ENCODE results near the gene UCHL3. TPM values are rescaled to one million over a fixed set of nuclear protein-coding genes. Genes with fewer than 3 reads are reported as not detected.

The UCHL3 gene
- total and polyA plus RNA-seq, 2 of the 4 experiments (the other 2 are of a cell fraction) = 63.8 to 68.3 TPM

GRCh38 chr13:75635101-75635827 lies 85.7 kb downstream of the UCHL3 start:
- Histone ChIP-seq H3K18ac (ENCODE audit: low read depth, low read length) (peak overlapping the region; percentile 65), H4K5ac (ENCODE audit: low read depth, low read length) (peak overlapping the region; percentile 93), H2BK5ac (ENCODE audit: low read depth, low read length, poor library complexity, severe bottlenecking) (peak overlapping the region; percentile 94), H4K8ac (ENCODE audit: low read depth in 2 of 2, low read length in 2 of 2) (peak overlapping the region; percentile 85 to 94), H4K91ac (ENCODE audit: insufficient read depth, low read depth, low read length) (peak overlapping the region; percentile 91), H3K4me2 (ENCODE audit: low read depth, low read length) (peak overlapping the region; percentile 86), H3K9ac (ENCODE audit: low read depth, low read length) (peak overlapping the region; percentile 68), H3K27me3 (ENCODE audit: control insufficient read depth, insufficient read depth, low read length) (no peaks in the 10 kb centered on the region), H3K36me3 (ENCODE audit: control insufficient read depth, insufficient read depth, low read length) (no peaks in the 10 kb centered on the region), H3K9me3 (ENCODE audit: control insufficient read depth, insufficient read depth, low read length) (no peaks in the 10 kb centered on the region), H3K27ac (ENCODE audit: insufficient read depth, low read length) (peak overlapping the region; percentile 81), H2AFZ (replicated peaks; ENCODE audit: low read length, poor library complexity) (peak overlapping the region; percentile 77), H2AK5ac (ENCODE audit: low read depth, low read length) (peak overlapping the region; percentile 95), H2BK20ac (ENCODE audit: low read depth, low read length) (peak overlapping the region; percentile 93), H2AK9ac (replicated peaks; ENCODE audit: low read depth, low read length, poor library complexity) (peak overlapping the region; percentile 96), H2BK120ac (ENCODE audit: low read depth, low read length) (peak overlapping the region; percentile 97), H3K14ac (replicated peaks; ENCODE audit: low read depth, low read length) (peak overlapping the region; percentile 85), H4K20me1 (ENCODE audit: insufficient read depth, low read length) (peaks cover 16% of the 10 kb centered on the region; the same call in 1 of the 2 replicates), H3K56ac (ENCODE audit: extremely low read depth, insufficient read depth, low read length) (no peak overlapping the region), H3K79me1 (ENCODE audit: low read depth in 1 of 2, low read length in 2 of 2) (peaks cover 10 to 35% of the 10 kb centered on the region in 2 experiments; a peak in 3 of 4 replicates), H3K9me1 (ENCODE audit: insufficient read depth, low read length) (peaks cover 4% of the 10 kb centered on the region; the same call in 1 of the 2 replicates), H3K23ac (ENCODE audit: low read depth, low read length) (peak overlapping the region; percentile 95), H3K4me1 (ENCODE audit: control insufficient read depth, insufficient read depth, low read length) (peaks cover 15% of the 10 kb centered on the region), H3K4me3 (ENCODE audit: insufficient read depth, low read depth, low read length) (peak overlapping the region; percentile 80), H2BK15ac (ENCODE audit: low read depth, low read length) (peak overlapping the region; percentile 75; the same call in 2 of the 3 replicates), H3K4ac (ENCODE audit: low read depth, low read length) (peak overlapping the region; percentile 97)
- ATAC-seq (ENCODE audit: low read depth) (no peak), DNase-seq (no peak)
- ChIA-PET POLR2A (ENCODE audit: unreplicated experiment) (interaction anchor here (0.5 to 0.6 kb wide), 2 partner anchors 27 to 122 kb away, joined by 4 to 5 read pairs; no protein-coding TSS in a partner anchor), CTCF (no interaction called here)
- intact Hi-C loops (cut with micrococcal nuclease) (no loop called here), dilution Hi-C loops (cut with HindIII; ENCODE audit: low sequenced_read_pairs, unreplicated experiment) (no loop called here), in situ Hi-C loops (cut with MboI; ENCODE audit: low sequenced_read_pairs) (no loop called here)
- 7% methylated on average over 3 of the region's 49 CpGs; no CpG with 5 or more reads in 1 of the 2 experiments for WGBS, 2 experiments (ENCODE audit: extremely low coverage in 2 of 2, insufficient read length in 1 of 2)
- no TSS peak for BruUV-seq (replicated peaks)
- peak; percentile 74 for TF ChIP-seq BHLHE40 (IDR thresholded peaks at IDR 0.05; ENCODE audit: low read depth, low read length)
- TF ChIP-seq RAD21 (IDR thresholded peaks at IDR 0.05; ENCODE audit: low read length) = no peak
